NOMO-1 treated with dmso at 0.1 percent for 144 hours (cell line): Measurements from ENCODE around the gene WDFY1.

Source experiments
- DNase-seq: peaks from one replicate; lab custom pipeline; 2025; ENCODE audit not compliant: unreplicated experiment; lab: John Stamatoyannopoulos, UW

WDFY1 gene

DNA sequence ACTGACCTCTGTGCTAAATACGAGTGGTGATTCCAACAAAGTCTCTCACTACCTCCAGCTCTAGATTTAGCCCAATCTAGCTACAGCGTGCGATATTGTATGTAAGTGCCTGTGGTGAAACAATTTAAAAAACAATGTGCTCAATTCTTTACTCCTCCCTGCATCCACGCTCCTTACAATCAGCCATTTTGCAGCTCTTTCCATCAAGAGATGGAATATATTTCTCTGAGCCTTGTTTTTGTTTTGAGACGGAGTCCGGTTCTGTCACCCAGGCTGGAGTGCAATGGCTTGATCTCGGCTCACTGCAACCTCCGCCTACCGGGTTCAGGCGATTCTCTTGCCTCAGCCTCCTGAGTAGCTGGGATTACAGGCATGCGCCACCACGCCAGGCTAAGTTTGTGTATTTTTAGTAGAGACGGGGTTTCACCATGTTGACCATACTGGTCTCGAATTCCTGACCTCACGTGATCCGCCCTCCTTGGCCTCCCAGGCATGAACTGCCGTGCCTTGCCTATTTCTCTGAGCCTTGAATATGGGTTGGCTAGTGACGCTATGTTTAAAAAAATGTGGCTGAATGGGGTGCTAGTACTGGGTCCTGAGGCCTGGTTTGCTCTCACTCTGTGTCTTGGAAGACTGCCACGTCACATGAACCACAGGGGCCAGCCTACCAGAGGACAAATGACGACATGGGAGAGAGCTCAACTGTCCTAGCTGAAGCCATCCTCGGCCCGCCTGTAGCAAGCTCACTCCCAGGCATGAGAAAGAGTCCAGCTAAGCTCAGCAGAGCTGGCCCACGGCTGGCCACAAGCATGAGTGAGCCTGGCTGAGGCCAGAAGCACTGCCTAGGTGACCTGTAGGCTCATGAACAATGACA lies 14.8 kb downstream of the WDFY1 start:
- DNase-seq: no peak

GRCh38 chr2:223929571-223930102 lies 15.5 kb downstream of the WDFY1 start:
- no peak for DNase-seq

DNA sequence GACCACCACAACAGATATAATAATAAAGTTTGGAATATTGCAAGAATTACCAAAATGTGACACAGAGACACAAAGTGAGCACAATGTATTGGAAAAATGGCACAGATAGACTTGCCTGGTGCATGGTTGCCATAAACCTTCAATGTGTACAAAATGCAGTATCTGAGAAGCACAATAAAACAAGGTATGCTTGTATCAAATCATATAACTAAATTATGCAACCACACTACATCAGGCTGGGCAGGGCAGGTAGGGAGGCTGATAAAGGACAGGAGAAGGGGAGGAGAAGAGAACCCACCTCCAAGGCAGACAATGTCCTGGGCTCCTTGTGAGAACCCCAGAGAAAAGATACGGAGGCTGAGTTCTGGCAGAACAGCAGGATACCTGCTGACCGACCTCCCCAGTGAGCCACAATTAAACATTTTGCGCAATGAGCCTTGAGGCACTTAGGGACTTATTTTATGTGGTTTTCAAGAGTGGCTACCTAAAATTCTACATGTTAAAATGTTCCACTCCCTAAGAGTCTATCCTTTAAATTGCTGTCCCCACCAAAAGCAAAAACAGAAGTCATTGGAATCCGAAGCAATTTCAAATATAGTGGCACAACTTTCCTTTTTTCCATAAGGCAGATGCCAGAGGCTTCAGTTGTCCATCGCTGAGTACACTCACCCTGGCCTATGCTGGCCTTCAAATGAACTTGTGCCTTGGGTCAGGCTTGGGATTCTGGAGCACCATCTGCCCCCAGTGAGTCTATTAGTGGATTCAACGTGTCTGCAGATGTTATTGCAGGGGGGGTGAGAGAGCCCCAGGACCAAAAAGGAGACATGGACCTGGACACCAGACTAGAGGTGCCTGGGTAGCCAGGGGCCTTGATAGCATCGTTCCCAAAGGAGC lies 16.8 kb downstream of the WDFY1 start:
- DNase-seq: no peak

GRCh38 chr2:223925106-223925505 lies 20.0 kb downstream of the WDFY1 start:
- no peak for DNase-seq

- no peak for DNase-seq
These were observed 21.2 kb downstream of the WDFY1 start for GRCh38 chr2:223923976-223924375.

DNA sequence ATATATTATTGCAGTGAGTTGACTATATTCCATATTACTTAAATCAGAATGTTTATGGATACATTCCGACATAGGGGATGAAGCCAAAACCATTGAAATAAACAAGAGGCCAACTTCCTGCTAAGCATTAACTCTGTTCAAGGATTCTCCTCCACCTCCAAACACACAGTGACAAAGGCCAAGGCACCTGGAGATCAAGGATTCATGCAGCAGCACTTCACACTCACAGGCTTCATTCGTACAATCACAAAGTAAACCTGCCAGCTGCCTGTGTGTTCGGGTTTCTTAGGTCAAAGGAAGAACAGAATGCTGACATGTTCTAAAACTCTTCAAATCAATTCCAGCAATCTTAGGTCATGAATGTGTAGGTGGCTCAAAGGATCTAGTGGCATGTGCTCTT lies 22.8 kb downstream of the WDFY1 start:
- no peak for DNase-seq

DNA sequence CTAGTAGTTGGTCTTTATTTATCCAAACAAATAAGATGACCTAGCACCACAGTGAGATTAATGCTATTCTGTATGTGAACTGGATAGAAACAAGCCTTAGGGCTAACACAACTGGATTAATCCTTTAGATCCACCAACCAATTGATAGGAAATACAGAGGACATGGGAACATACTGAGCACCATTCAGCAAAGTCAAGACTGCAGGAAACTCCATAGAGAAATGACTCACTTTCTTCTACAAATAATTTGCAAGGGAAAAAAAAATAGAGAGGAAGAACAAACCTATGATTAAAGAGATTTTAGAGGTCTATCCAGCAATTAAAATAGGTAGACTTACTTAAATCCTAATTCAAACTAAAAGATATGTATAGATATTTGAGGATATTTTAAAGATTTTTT lies 23.9 kb downstream of the WDFY1 start:
- no peak for DNase-seq

GRCh38 chr2:223920109-223920508 lies 25.0 kb downstream of the WDFY1 start:
- DNase-seq: no peak

- peak; percentile 20 for DNase-seq
These were observed 26.4 kb downstream of the WDFY1 start for GRCh38 chr2:223918671-223919134.

GRCh38 chr2:223916181-223916920 lies 28.8 kb downstream of the WDFY1 start:
- no peak for DNase-seq

DNA sequence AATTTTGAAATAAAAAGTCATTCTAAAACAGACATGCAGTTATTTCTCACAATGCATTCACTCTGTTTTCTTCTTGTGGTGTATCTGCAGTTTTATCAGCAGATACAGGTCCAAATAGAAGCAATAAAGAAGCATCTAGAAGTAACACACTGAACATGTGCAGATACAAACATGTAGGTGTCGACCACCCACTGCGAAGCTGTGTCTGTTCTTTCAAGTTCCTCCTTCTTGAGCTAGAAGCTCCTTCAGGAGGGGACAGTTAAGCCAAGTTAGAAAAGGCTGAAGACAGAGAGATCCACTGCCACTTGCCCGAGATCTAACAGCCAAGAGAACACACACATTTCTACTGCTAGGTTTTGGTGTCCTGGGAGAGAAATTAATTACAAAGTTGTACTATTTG lies 30.1 kb downstream of the WDFY1 start:
- DNase-seq: no peak

- no peak for DNase-seq
These were observed 30.8 kb downstream of the WDFY1 start for GRCh38 chr2:223914324-223914723.

DNA sequence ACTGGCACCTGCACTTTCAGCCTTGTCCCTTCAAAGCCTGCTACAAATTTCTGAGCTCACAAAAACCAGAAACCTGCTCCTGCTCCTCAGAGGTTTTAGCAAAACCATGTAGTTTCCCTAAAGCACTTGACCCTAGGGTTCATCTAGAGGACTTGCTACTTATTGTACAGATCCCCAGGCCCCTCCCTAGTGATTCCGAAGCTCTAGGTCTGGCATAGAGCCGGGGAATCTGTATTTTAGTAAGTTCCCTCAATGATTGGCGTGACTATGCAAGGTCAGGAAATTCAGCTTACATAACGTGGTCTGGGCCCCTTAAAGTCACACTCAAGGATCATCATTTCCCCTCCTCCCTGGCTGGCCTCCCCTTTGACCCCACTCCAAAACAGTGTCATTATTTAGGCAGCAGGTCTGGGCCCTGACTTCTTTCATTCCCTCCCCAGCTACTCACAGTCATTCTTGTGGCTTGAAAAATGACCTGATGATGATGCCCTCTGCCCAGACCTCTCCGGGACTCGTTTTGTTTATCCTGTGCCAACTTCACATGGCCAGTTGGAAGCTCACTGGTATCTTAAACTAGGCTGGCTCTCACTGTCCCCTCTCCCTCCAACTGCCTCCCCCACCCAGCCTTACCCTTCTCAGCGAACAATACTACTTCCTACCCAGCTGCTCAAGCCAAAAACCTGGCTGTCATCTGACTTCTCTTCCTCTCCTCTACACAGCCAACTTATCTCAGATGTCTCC lies 36.0 kb downstream of the WDFY1 start:
- no peak for DNase-seq

DNA sequence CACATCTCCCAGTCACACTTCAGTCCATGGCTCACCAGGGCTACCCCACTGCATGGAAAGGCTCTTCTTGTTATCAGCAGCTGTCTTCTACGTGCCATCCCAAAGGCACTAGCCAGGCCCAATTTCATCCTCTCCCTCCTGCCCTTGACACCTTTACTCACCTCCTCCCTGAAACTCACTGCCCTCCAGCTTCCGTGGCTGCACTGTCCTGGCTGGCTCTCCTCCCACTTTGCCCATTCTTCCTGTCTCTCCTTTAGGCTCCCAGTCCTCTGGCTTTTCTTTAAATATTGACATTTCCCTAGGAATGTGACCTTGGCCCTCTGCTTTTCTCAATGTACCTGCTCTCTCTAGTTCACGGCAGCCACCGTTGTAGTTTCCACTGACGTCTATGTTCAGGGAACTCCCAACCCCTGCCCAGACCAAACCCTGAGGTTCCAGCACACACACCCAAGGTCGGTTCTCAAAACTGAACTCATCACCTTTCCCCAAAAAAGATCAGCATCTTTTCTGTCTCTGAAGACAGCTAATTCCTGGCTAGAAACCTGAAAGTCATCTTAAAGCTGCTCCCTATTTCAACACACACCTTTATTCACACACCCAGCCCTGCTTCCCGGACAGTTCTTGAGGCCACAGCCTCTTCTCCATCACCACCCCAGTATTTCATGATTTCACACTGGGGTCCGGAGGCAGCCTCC lies 36.7 kb downstream of the WDFY1 start:
- no peak for DNase-seq

- no peak for DNase-seq
These were observed 39.1 kb downstream of the WDFY1 start for GRCh38 chr2:223905996-223906395.

GRCh38 chr2:223901854-223902253 lies 43.3 kb downstream of the WDFY1 start:
- DNase-seq: no peak

DNA sequence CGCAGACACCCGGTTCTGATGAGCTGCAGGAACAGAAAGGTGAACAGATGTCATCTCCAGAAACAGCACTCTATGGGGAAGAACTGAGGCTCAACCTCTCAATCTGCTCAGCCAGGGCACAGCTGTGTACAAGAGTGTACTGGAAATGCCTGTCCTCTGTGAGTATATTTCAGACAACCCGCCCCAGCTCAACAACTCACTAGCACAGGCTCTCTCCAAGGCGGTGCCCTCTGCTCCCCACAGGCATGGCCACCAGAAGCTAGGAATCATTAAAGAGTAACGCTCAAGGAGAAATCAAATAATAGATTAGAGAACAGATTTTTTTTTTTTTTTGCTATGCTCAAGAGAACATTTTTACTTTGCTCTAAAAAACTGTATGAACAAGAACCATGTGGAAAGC lies 43.8 kb downstream of the WDFY1 start:
- DNase-seq: no peak

GRCh38 chr2:223900531-223900930 lies 44.6 kb downstream of the WDFY1 start:
- DNase-seq: no peak

DNA sequence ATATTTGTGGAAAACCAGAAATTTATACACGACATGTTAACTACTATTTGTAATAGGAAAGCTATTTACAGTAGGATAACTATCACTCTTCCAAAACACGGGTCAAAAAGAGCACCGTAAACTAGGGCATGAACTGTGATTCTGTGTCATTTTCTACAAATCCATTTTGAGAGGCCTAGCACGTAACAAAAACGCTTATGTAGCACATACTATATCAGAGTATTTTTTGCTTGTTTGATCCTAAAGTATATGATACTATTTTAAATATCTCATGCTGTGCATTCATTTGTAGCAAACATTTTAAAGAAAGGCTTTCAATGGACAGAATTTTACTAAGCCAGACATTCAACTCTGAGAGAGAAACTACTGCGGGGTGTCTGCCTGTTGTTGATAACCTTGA lies 45.1 kb downstream of the WDFY1 start:
- no peak for DNase-seq
